Osteoblast (primary cell): Measurements from ENCODE around the gene CUX1. TPM values are rescaled to one million over a fixed set of nuclear protein-coding genes. Genes with fewer than 3 reads are reported as not detected.

Source experiments
- DNase-seq: peaks from one replicate; pipeline ENCODE4 v3.0.0; 2011; ENCODE audit warnings: low spot score, mixed read lengths; ENCODE audit not compliant: insufficient read length; ENCODE audit errors: missing footprints
- H2AFZ ChIP-seq: 2 replicates; pipeline ENCODE4 v1.6.0; 2011; ENCODE audit warnings: mild to moderate bottlenecking, low read length
- H3K27ac ChIP-seq: 2 replicates; pipeline ENCODE4 v1.5.1; 2011; ENCODE audit warnings: mild to moderate bottlenecking, low read depth, low read length, moderate library complexity
- H3K27me3 ChIP-seq: 2 replicates; pipeline ENCODE4 v1.6.0; 2012; ENCODE audit warnings: mild to moderate bottlenecking, control low read depth, inconsistent platforms, low read length, moderate library complexity; ENCODE audit not compliant: insufficient read depth
- H3K36me3 ChIP-seq: 2 replicates; pipeline ENCODE4 v1.5.1; 2011; ENCODE audit warnings: mild to moderate bottlenecking, low read length, control low read depth, moderate library complexity; ENCODE audit not compliant: insufficient read depth
- H3K4me1 ChIP-seq: 2 replicates; pipeline ENCODE4 v1.5.1; 2011; ENCODE audit warnings: mild to moderate bottlenecking, low read length, control low read depth, moderate library complexity; ENCODE audit not compliant: insufficient read depth
- H3K4me2 ChIP-seq: 2 replicates; pipeline ENCODE4 v1.6.0; 2011; ENCODE audit warnings: mild to moderate bottlenecking, low read length; ENCODE audit not compliant: insufficient read depth
- H3K4me3 ChIP-seq: fragments of 200-600 bp; sonication (generic); 3 replicates; pipeline ENCODE4 v1.5.1; 2012; ENCODE audit warnings: mild to moderate bottlenecking, low read length, inconsistent platforms; ENCODE audit not compliant: insufficient read depth
- H3K79me2 ChIP-seq: 2 replicates; pipeline ENCODE4 v1.6.0; 2012; ENCODE audit warnings: mild to moderate bottlenecking, low read length, control low read depth, inconsistent platforms; ENCODE audit not compliant: insufficient read depth
- H3K9me3 ChIP-seq: 2 replicates; pipeline ENCODE4 v1.5.1; 2011; ENCODE audit warnings: low read depth, low read length, control low read depth
- H4K20me1 ChIP-seq: 2 replicates; pipeline ENCODE4 v1.6.0; 2012; ENCODE audit warnings: mild to moderate bottlenecking, low read length, control low read depth; ENCODE audit not compliant: insufficient read depth
- total RNA-seq: library from RNA; depleted of rRNA; stranded (reverse); fragments of >200 nt; gene quantifications from 2 replicates; pipeline ENCODE4 v1.2.3, GENCODE V29; 2012
- TF ChIP-seq, protein P1 (sequence below): IDR thresholded peaks from 2 replicates; pipeline ENCODE4 v1.5.1; 2011; ENCODE audit warnings: mild to moderate bottlenecking, low read depth, low read length, moderate library complexity; ENCODE audit errors: extremely low read depth

The CUX1 gene
- total RNA-seq, 1 donor, result 41.6 TPM

DNA sequence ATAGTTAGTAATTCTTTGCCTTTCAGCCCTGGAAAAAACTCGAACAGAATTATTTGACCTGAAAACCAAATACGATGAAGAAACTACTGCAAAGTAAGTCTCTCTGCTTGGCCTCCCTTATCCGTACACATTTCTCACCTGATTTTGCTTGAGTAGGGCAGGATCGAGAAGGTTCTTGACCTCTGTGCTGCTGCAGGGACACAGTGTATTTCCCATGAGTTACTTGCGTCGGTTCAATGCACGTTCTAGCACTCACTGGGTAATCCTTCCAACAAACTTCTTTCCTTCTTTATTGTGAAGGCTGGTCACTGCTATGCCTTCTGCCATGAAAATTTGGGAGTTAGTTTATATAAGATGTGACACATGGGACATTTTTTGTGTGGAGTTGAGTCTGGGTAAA lies 297.8 kb downstream of the CUX1 start:
- Histone ChIP-seq H2AFZ (no peak overlapping the region), H3K27ac (no peak overlapping the region), H3K79me2 (no peaks in the 10 kb centered on the region), H3K27me3 (no peaks in the 10 kb centered on the region), H3K9me3 (no peaks in the 10 kb centered on the region), H3K4me3 (no peak overlapping the region), H4K20me1 (no peaks in the 10 kb centered on the region), H3K4me2 (no peak overlapping the region), H3K36me3 (peaks cover 16% of the 10 kb centered on the region), H3K4me1 (peaks cover 12% of the 10 kb centered on the region)
- TF ChIP-seq, protein P1, sequence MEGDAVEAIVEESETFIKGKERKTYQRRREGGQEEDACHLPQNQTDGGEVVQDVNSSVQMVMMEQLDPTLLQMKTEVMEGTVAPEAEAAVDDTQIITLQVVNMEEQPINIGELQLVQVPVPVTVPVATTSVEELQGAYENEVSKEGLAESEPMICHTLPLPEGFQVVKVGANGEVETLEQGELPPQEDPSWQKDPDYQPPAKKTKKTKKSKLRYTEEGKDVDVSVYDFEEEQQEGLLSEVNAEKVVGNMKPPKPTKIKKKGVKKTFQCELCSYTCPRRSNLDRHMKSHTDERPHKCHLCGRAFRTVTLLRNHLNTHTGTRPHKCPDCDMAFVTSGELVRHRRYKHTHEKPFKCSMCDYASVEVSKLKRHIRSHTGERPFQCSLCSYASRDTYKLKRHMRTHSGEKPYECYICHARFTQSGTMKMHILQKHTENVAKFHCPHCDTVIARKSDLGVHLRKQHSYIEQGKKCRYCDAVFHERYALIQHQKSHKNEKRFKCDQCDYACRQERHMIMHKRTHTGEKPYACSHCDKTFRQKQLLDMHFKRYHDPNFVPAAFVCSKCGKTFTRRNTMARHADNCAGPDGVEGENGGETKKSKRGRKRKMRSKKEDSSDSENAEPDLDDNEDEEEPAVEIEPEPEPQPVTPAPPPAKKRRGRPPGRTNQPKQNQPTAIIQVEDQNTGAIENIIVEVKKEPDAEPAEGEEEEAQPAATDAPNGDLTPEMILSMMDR, result no peak
- no peak for DNase-seq

- Histone ChIP-seq H3K79me2 (no peaks in the 10 kb centered on the region), H3K4me3 (no peak overlapping the region), H3K4me1 (peaks cover 12% of the 10 kb centered on the region), H3K27me3 (no peaks in the 10 kb centered on the region), H4K20me1 (no peaks in the 10 kb centered on the region), H2AFZ (no peak overlapping the region), H3K9me3 (no peaks in the 10 kb centered on the region), H3K36me3 (peaks cover 16% of the 10 kb centered on the region), H3K27ac (no peak overlapping the region), H3K4me2 (no peak overlapping the region)
- TF ChIP-seq, protein P1, result no peak
- DNase-seq, result no peak
These were observed 298.5 kb downstream of the CUX1 start for GRCh38 chr7:102115931-102116330.

DNA sequence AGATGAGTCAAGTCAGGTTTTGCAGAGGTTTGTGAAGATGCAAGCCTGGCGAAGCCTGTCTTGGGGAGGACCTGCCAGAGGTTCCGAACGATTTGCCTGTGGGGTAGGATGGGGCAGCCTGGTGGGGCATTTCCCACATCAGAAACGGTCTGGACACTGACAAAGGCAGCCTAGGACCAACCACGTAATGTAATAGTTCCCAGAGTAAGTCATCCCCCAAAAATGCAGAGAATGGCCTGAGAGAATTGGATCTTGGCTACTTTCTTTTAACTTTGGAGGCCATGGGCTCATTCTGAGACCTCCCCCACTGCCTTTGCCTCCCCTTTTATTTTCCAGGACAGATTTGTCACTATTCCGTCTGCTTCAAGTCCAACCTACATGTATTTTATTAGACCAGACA lies 300.3 kb downstream of the CUX1 start:
- H3K79me2 ChIP-seq, result no peaks in the 10 kb centered on the region
- H3K9me3 ChIP-seq, result no peaks in the 10 kb centered on the region
- no peaks in the 10 kb centered on the region for H4K20me1 ChIP-seq
- H3K27me3 ChIP-seq, result no peaks in the 10 kb centered on the region
- peak overlapping the region; percentile 46 for H3K4me2 ChIP-seq
- peak; percentile 96 for DNase-seq
- no peak overlapping the region for H3K4me3 ChIP-seq
- peaks cover 16% of the 10 kb centered on the region for H3K36me3 ChIP-seq
- TF ChIP-seq, protein P1, result no peak
- peak overlapping the region; percentile 73 for H3K27ac ChIP-seq
- peak overlapping the region; percentile 30 for H2AFZ ChIP-seq
- peaks cover 26% of the 10 kb centered on the region for H3K4me1 ChIP-seq

DNA sequence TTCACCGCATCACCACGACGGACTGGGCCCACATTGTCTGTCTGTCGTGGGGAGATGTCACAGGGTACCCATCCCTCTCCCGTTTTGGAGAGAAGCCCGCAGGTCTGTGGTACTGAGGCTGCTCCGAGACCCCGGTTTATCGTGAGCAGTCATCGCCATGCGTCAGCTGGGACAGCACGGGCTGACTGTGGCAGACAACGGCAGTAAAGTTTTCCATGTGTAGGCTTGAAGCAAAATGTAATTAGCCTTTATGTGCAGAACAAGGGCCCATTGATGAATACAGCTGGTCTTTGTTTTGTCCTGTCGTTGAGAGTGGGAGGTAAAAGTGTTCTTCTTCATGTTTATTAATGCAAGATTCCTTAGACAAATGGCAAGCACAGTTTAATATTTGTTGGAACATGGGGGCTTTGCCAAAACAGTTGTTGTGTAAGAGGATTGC lies 301.8 kb downstream of the CUX1 start:
- no peaks in the 10 kb centered on the region for H3K9me3 ChIP-seq
- H3K27me3 ChIP-seq, result no peaks in the 10 kb centered on the region
- H3K27ac ChIP-seq, result no peak overlapping the region
- peak; percentile 14 for DNase-seq
- no peaks in the 10 kb centered on the region for H4K20me1 ChIP-seq
- H2AFZ ChIP-seq, result no peak overlapping the region
- peaks cover 26% of the 10 kb centered on the region for H3K4me1 ChIP-seq
- H3K79me2 ChIP-seq, result no peaks in the 10 kb centered on the region
- no peak overlapping the region for H3K4me3 ChIP-seq
- TF ChIP-seq, protein P1, result no peak
- H3K36me3 ChIP-seq, result peaks cover 9% of the 10 kb centered on the region
- no peak overlapping the region for H3K4me2 ChIP-seq
